Measurements from ENCODE around the gene SGTA.
A peak's percentile ranks its signal among the peaks of the same experiment; 100 is the strongest.
"Not testable (repeated sequence)": the region's sequence is repeated elsewhere in the genome, so short reads cannot be mapped to it uniquely, and the experiment has no call there.

The SGTA gene

GRCh38 chr19:2782936-2783780 lies at the start of gene SGTA:
Gene SGTA, minus strand, starts transcription at chr19:2783273. Its CDS starts 14,205 bp downstream, at chr19:2769068.
- DNase-seq, result peak; percentile 99

GRCh38 chr19:2827840-2828489 lies 44.9 kb upstream of the SGTA start:
- DNase-seq, result no peak

DNA sequence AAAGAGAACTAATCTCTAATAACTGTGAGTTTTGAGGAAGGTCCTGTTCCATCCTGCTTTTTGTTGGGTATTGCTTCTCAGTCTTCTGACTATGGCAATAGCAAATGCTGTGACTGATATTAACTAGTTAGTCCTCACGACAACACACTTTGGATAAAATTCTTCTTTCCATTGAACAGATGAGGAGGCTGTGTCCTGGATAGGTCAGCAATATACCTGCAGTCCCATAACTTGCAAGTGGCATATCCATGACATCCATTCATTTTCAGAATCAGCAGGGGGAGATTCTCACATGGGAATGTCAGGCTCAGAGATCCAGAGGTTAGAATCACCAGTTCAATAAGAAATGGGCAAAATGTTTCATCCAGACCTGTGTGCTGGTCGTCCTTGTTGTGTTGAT lies 43.9 kb upstream of the SGTA start:
- DNase-seq, result no peak

DNA sequence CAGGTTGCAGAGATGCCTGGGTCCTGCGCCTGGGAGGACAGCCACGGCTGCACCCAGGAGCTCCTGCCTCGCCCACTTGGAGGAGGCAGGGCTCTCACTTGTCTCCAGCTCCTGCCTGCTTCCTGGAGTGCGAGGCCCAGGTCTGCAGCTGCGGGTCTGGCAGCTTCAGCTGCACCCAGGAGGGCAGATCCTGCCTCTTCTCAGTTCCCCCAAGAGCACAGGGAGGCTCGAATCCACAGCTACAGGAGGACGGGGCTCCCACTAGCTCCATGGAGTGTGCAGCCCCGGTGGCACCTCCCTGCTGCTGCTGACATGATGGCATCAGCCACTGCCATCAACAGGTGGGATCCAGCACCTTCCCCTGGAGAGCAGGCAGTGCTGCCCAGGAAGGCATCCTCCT lies 41.1 kb upstream of the SGTA start:
- no peak for DNase-seq

- no peak for DNase-seq
Observed at GRCh38 chr19:2823646-2824045, 40.6 kb upstream of the SGTA start.

DNA sequence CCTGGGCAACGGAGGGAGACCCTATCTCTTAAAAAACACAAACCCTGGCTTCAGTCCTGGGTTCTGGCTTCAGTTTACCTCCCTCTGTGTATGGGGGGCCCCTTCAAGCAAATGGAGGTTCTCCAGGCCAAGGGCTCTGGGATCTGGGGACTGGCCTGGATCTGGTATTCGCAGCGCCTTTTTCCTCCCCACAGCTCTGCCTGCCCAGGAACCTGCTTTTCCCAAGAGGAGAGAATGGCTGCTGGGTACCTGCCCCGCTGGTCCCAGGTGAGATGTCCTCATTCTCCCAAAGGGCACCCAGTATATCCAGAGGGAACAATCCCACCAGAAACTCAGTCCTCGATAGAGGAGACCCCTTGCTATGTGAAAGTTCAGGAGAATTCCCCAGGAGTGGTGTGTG lies 39.8 kb upstream of the SGTA start:
- no peak for DNase-seq

DNA sequence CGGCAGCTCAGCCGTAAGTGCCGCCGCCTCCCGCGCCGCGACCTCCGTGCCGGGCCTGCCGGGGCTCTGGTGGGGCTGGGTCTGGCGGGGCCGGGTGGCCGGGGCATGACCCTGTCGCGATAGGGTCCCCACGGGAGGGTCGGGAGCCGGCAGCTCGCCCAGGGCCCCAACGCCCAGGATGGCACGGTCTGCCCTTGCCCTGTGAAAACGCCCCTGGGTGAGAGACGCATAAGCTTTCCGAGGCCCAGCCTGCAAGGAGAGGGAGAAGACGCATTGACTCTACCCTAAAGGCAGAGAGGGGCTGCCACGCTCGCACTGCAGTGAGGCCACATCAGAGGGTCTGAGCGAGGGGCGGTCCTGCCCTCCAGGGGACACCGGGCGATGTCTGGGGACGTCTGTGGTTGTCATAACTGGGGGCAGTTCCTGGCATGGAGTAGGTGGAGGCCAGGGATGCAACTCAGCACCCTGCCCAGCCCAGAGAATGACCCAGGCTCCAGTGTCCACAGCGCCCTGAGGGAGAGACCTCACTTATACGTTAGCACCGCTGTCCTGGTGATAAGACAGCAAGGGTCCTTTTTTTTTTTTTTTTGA lies 37.1 kb upstream of the SGTA start:
- DNase-seq, result no peak

GRCh38 chr19:2819540-2820111 lies 36.6 kb upstream of the SGTA start, which contains the start of gene ZNF554:
Gene ZNF554, plus strand, starts transcription at chr19:2819868. Its CDS starts 204 bp downstream, at chr19:2820072.
- DNase-seq, result peak; percentile 99

- not testable (repeated sequence) for DNase-seq
Observed at GRCh38 chr19:2817237-2817829, 34.3 kb upstream of the SGTA start.

DNA sequence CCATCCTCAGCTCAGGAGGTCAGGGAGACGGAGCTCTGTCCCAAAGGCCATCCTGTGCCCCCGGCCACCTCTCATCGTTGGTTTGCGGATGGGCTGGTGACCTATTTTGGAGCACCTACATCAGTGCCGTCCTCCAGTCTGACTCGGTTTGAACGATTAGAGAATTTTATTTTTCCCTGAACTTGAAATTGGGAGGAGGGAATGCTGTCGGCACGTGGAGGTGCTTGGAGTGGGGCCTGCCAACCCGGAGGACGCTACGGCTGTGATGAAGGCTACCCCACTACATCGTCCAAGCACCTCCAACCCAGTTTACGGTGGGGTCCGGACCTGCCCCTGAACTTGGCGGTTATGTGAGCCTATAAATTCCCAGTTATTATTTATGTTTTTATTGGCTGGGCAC lies 33.6 kb upstream of the SGTA start:
- DNase-seq, result no peak

DNA sequence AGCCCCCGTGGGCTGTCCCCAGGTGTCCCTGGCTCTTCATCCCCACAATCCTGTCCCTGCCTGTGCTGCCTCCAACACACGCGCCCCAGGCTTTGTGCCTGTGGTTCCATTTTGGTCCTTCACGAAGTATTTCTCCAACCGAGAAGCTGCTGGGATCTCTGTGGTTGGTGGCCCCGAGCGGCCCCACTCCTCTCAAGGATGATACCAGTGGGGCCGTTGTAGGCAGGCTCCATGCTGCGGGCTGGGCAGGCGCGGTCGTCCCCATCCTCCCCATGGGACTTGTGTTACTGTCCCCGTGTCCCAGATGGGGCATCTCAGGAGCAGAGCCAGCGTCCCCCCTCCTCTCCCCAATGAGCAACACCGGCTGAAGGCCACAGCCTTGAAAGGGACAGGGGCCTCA lies 32.9 kb upstream of the SGTA start:
- DNase-seq, result no peak

DNA sequence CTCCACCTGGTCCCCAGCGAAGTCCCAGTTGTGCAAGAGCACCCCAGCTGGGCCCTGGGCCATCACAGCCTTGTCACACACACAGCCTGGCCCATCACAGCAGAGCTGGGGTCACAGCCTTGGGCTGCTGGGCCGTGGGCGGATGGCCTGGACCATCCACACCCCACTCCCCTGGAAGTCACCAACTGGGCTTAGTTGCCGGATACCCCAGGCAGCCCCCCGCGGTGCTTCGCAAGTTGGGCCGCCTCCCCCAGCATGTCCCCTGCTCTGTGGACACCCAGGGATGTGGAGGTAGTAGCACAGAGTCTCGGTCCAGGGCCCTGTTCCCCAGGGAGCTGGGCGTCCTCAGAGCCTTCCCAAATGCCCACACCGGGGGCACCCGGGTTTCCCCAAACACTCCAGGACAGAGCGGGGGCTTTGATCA lies 32.1 kb upstream of the SGTA start:
- no peak for DNase-seq

GRCh38 chr19:2814426-2814825 lies 31.4 kb upstream of the SGTA start:
- no peak for DNase-seq

GRCh38 chr19:2813235-2814160 lies 30.4 kb upstream of the SGTA start:
- no peak for DNase-seq

- DNase-seq, result no peak
Observed at GRCh38 chr19:2812414-2813234, 29.6 kb upstream of the SGTA start.

GRCh38 chr19:2811735-2812413 lies 28.8 kb upstream of the SGTA start:
- no peak for DNase-seq

DNA sequence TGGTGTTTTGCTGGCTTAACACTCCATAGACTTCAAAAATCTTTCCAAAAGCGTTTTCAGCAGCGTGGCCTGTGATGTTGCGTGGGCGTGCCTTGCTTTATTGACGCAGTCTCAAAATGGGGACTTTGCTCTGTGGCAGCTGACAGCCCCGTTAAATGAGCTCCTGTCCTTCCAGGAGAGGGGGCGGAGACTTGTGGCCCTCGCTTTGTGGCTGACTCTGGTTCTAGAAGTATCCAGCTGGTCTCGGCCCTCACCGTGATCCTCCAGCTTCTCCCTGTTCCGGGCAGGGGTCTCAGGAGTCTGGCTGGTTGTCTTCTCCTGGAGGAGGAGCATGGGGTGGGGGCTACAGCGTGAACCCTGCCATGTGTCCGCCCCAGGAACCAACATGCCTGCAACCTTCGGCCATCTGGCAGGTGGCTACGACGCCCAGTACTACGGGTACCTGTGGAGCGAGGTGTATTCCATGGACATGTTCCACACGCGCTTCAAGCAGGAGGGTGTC lies 28.2 kb upstream of the SGTA start:
- no peak for DNase-seq

GRCh38 chr19:2810141-2811091 lies 27.3 kb upstream of the SGTA start:
- DNase-seq, result no peak

All from activated effector memory CD4-positive, alpha-beta T cell treated with anti-CD3 and anti-CD28 coated beads, Interleukin-2, amount 50 U/mL, for 16 hours (primary cell).